ENCODE measurements around the gene SLC16A4. TPM values are rescaled to one million over a fixed set of nuclear protein-coding genes. Genes with fewer than 3 reads are reported as not detected.
A peak's percentile ranks its signal among the peaks of the same experiment; 100 is the strongest.

The SLC16A4 gene
- total RNA-seq, 1 experiment from 2014 or later: 0.46 TPM

- ChIA-PET CTCF (no interaction called here), POLR2A (no interaction called here)
- Histone ChIP-seq H3K4me1 (ENCODE audit: control insufficient read depth, insufficient read depth, low read length) (no peaks in the 10 kb centered on the region), H3K9me3 (ENCODE audit: control insufficient read depth, insufficient read depth, low read depth, low read length) (no peaks in the 10 kb centered on the region), H3K4me3 (ENCODE audit: low read depth in 2 of 2, low read length in 2 of 2) (no peak overlapping the region), H3K27me3 (ENCODE audit: control insufficient read depth, insufficient read depth, low read length) (no peaks in the 10 kb centered on the region), H3K27ac (ENCODE audit: low read length) (peak overlapping the region; percentile 39; the same call in 1 of the 2 replicates), H3K36me3 (ENCODE audit: control insufficient read depth, insufficient read depth, low read length) (no peaks in the 10 kb centered on the region)
- ATAC-seq (no peak), DNase-seq (ENCODE audit: low read depth, low spot score) (no peak)
- TF ChIP-seq REST (IDR thresholded peaks at IDR 0.05; ENCODE audit: insufficient read depth in 1 of 2, low read depth in 2 of 2, low read length in 1 of 2) (no peak), SIN3A (IDR thresholded peaks at IDR 0.05; ENCODE audit: borderline replicate concordance, insufficient read depth, low read depth, low read length) (no peak), TCF7L2 (IDR thresholded peaks at IDR 0.05; ENCODE audit: low read depth, low read length) (no peak), CTCF (IDR thresholded peaks at IDR 0.05) (no peak), POLR2AphosphoS5 (IDR thresholded peaks at IDR 0.05; ENCODE audit: low read depth, low read length) (no peak)
- BruUV-seq (replicated peaks): no TSS peak
- intact Hi-C loops (cut with micrococcal nuclease; ENCODE audit: unreplicated experiment) (no loop called here), in situ Hi-C loops (cut with HindIII; ENCODE audit: low pct_unique_long_range_greater_than_20kb, low sequenced_read_pairs) (no loop called here)
Measured at GRCh38 chr1:110326826-110327225, 64.0 kb downstream of the SLC16A4 start.

- intact Hi-C loops (cut with micrococcal nuclease; ENCODE audit: unreplicated experiment) (no loop called here), in situ Hi-C loops (cut with HindIII; ENCODE audit: low pct_unique_long_range_greater_than_20kb, low sequenced_read_pairs) (no loop called here)
- TF ChIP-seq TCF7L2 (IDR thresholded peaks at IDR 0.05; ENCODE audit: low read depth, low read length) (no peak), SIN3A (IDR thresholded peaks at IDR 0.05; ENCODE audit: borderline replicate concordance, insufficient read depth, low read depth, low read length) (no peak), CTCF (IDR thresholded peaks at IDR 0.05) (no peak), POLR2AphosphoS5 (IDR thresholded peaks at IDR 0.05; ENCODE audit: low read depth, low read length) (no peak), REST (IDR thresholded peaks at IDR 0.05; ENCODE audit: insufficient read depth in 1 of 2, low read depth in 2 of 2, low read length in 1 of 2) (no peak)
- Histone ChIP-seq H3K9me3 (ENCODE audit: control insufficient read depth, insufficient read depth, low read depth, low read length) (no peaks in the 10 kb centered on the region), H3K4me1 (ENCODE audit: control insufficient read depth, insufficient read depth, low read length) (no peaks in the 10 kb centered on the region), H3K27ac (ENCODE audit: low read length) (no peak overlapping the region; the same call in 1 of the 2 replicates), H3K27me3 (ENCODE audit: control insufficient read depth, insufficient read depth, low read length) (no peaks in the 10 kb centered on the region), H3K36me3 (ENCODE audit: control insufficient read depth, insufficient read depth, low read length) (no peaks in the 10 kb centered on the region), H3K4me3 (ENCODE audit: low read depth in 2 of 2, low read length in 2 of 2) (no peak overlapping the region)
- ChIA-PET POLR2A (no interaction called here), CTCF (no interaction called here)
- BruUV-seq (replicated peaks): no TSS peak
- no peak for DNase-seq (ENCODE audit: low read depth, low spot score)
- ATAC-seq: no peak
Measured at GRCh38 chr1:110324667-110325066, 66.2 kb downstream of the SLC16A4 start.
